Left renal pelvis (tissue), 4 donors: ENCODE data around the gene GP5. TPM values are rescaled to one million over a fixed set of nuclear protein-coding genes. Genes with fewer than 3 reads are reported as not detected.

Experiments
- DNase-seq, 4 donors: peaks; one replicate each; pipeline ENCODE4 v3.0.0-alpha.2; 2013; ENCODE audit warnings: low read depth in 4 of 4, low spot score in 3 of 4
- polyA plus RNA-seq, 4 donors: library from polyadenylated mRNA; unstranded; fragments of 120-200 nt; gene quantifications; one replicate each; pipeline ENCODE4 v1.2.1, GENCODE V29; 2013; ENCODE audit not compliant: insufficient read length in 4 of 4

GP5 gene
- polyA plus RNA-seq, 4 donors: 0.40 to 0.91 (median 0.69) TPM

GRCh38 chr3:194352667-194353246 lies 46.3 kb downstream of the GP5 start:
- DNase-seq: no peak

GRCh38 chr3:194351952-194352536 lies 47.0 kb downstream of the GP5 start:
- no peak for DNase-seq

GRCh38 chr3:194351080-194351672 lies 47.9 kb downstream of the GP5 start, which contains the start of gene CPN2:
TSS of gene CPN2 (minus strand) at chr3:194351328. CDS start at chr3:194342702, 8,626 bp downstream.
- no peak for DNase-seq

GRCh38 chr3:194350726-194351071 lies 48.4 kb downstream of the GP5 start:
- DNase-seq: no peak

GRCh38 chr3:194348354-194348753 lies 50.7 kb downstream of the GP5 start:
- DNase-seq: no peak

GRCh38 chr3:194346621-194347020 lies 52.4 kb downstream of the GP5 start:
- DNase-seq: no peak

GRCh38 chr3:194346035-194346434 lies 53.0 kb downstream of the GP5 start:
- DNase-seq: no peak

Other genes with a start within 250 kb of the GP5 start
- 1 to 10 TPM in 1 of 4 donors, under 1 TPM in 3; 0.16 to 1.0 (median 0.44) TPM for gene CPN2, start 47.9 kb downstream of the GP5 start, polyA plus RNA-seq
- under 1 TPM in 1 of 4 donors, not detected in 3; 0.09 TPM for gene LRRC15, start 29.5 kb downstream of the GP5 start, polyA plus RNA-seq
- 100 to 1,000 TPM in 3 of 4 donors, 10 to 100 TPM in 1; 65.6 to 112 (median 105) TPM for gene ATP13A3, start 87.7 kb upstream of the GP5 start, polyA plus RNA-seq
- gene TMEM44, start 234.2 kb upstream of the GP5 start, polyA plus RNA-seq: 10 to 100 TPM; 15.7 to 22.9 (median 19.5) TPM